HG03103 (cell line): ENCODE data around the gene ANKRD39.
"Not testable (repeated sequence)": the region's sequence is repeated elsewhere in the genome, so short reads cannot be mapped to it uniquely, and the experiment has no call there.

Source experiments
- ATAC-seq: cut with Tn5 transposase; IDR thresholded peaks from one replicate; pipeline ENCODE4 v1.9.1; 2021; ENCODE audit warnings: low read depth; ENCODE audit not compliant: unreplicated experiment

ANKRD39 gene

DNA sequence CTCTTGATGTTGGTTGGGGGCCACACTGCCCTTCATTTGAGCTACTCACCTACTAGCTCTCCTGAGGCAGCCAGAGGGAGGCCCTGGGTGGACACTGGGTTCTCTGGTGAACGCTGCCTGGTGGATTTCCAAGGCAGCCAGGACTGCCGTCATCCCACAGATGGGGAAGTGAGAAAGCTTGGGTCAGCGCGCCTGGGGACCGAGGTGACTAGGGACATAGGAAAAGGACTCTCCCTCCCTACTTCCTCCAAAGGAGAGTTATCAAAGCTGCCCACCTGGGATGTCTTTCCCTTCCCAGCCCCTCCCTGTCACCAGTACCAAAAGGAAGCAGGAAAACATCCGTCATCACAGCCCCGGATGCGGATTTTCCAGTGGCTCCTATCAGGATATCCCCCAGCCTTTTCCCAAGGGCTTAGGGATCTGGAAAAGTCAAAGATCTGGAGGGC lies 15.9 kb upstream of the ANKRD39 start:
- ATAC-seq = no peak

DNA sequence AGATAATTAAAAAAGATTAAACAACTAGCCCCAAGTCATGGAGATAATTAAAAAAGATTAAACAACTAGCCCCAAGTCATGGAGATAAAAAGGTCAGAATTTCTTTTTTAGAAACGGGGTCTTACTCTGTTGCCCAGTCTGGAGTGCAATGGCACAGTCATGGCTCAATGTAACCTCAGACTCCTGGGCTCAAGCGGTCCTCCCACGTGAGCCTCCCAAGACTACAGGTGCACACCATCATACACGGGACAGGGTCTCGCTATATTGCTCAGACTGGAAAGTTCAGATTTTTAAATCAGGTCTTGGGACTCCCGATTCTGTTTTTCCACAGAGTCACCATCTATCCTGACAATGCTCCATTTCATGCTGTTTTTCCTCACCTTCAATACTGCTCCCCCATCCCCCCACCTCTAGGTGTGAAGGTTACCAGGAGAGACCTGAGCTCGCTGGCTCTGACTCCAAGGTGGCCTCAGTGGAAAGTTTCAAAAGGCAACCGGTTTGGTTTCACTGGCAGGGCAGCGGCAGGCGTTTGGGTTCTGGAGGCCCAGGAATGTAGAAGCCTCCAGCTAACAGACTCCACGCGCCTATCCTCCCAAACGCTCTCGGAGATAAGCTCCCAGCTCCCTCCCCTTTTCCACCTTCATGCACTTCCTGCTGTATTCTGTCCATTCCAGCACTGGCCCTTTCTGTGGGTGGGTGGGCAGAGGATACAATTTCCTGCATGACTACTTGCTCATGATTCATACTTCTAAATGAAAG lies 15.0 kb upstream of the ANKRD39 start:
- ATAC-seq = no peak

DNA sequence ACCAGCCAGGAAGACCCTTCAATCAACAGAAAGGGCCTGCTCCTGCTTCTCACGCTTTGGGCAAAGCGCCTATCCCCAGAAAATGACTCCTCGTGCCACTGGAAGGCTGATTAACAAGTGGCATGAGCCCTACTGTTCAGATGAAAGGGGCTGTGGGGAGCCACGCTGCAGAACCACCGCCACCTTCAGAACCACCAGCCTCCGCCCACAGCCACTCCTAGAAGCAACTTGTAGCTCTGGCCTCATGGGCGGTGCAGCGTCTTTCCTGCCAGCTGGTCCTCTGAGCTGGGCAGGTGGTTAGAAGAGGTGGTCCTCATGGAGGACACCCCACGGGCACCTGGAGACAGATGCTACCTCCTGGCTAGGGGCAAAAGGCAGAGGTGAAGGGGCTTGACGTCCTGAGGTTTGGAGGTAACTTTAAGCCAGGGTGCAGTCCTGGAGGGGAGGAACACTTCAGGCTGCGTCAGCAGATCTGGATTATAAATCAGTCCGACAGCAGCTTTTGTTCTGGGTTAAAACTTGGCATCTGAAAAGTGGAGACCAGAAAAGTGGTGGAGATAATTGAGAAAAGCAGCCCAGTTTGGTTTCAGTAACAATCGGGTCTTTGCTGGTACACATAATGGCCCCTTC lies 12.9 kb upstream of the ANKRD39 start:
- no peak for ATAC-seq

DNA sequence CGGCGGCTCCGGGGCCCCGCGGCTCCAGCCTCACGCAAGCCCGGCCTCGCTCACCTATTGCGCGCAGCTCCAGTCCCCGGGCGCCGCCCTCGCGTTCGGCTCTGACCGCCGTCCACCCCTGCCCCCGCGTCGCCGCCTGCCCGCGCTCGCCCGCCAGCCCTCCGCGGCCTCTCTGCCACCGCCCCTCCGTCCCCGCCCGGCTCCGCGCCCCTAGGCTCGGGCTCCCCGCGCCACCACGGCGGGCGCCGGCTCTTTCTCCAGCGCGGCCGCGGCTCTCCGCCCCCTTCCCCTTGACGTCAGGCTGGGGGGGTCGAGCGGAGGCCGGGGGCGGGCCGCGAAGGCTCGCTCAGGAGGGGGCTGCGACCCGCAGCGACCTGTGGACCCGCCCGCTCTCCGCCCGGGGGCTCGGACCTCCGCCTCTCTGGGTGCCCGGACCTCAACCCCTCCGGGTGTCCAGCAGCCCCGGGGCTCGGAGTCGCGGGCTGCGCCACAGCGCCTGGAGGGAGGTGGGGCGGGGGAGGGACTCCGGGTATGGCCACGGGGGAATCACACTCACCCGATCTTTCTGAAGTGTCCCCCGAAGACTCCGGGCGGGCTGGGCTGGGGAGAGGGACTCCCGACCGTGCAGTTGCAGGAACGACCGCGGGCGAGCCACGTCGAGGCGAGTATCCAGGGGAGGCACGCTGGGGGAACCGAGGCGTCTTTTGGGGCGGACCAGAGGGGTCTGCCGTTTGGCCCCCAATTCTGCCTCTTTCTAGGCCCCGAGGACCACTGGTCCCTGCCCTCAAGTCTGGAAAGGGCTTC lies 12.2 kb upstream of the ANKRD39 start, which contains the start of gene SEMA4C:
SEMA4C (minus strand) TSS at position 259 of the 804 bp plus-strand sequence. CDS start 2,194 bp downstream, outside the sequence.
- no peak for ATAC-seq

DNA sequence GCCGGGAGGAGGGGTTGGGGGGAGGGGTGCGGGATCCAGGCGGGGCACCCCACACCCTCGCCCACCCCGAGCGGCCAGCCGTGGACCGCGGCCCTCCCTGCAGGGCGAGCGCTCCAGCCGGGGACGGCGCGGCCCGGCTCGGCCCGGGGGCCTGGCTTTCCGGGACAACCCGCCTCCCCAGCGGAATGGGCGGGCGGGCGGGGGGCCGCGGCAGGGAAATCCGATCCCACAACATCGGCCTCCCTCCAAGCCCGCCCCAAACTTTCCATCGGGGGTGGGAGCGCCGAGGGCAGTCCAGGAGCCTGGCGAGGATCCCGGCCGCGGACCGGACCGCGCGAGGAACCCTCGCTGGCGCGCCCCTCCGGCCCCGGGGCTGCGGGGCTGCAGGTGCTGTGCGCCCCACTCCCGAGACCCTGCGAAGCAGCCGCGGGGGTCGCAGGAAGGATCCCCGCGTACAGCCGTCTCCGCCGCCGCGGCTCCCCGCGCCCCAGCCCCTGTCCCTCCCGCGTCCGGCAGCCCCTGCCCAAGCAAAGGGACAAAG lies 11.5 kb upstream of the ANKRD39 start:
- no peak for ATAC-seq

DNA sequence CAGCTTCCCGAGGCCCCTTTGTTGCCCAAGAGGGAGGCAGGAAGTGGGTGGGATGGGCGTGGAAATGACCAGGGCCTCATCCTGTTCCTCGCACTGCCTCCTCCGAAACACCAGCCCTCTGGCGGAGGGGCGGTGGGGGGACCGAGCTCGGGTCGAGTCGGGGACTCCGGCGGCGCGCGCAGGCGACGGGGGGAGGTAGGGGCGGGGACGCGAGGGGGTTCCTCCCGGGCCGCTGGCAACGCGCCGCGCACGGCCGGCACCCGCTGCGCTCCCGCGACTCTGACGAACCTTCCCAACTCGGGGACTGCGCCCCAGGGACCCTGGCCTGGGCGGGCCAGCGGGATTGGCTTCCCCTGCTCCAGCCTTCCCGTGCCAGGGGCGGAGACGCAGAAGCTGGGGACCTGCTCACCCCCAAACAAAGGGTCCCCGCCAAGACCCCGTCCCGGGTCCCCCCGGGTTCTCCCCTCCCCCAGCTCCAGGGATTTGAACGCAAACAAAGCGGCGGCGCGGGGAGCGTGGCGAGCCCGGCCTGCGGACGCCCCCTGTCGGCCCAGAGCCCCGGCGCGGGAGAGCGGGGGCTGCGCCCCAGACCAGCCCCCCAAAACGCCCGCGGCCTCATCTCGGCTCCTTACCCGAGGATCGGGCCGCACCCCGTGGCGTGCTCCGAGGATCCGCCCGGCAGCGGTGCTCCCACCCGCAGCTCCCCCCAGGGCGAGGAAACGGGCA lies 10.9 kb upstream of the ANKRD39 start:
- peak; percentile 39 for ATAC-seq

DNA sequence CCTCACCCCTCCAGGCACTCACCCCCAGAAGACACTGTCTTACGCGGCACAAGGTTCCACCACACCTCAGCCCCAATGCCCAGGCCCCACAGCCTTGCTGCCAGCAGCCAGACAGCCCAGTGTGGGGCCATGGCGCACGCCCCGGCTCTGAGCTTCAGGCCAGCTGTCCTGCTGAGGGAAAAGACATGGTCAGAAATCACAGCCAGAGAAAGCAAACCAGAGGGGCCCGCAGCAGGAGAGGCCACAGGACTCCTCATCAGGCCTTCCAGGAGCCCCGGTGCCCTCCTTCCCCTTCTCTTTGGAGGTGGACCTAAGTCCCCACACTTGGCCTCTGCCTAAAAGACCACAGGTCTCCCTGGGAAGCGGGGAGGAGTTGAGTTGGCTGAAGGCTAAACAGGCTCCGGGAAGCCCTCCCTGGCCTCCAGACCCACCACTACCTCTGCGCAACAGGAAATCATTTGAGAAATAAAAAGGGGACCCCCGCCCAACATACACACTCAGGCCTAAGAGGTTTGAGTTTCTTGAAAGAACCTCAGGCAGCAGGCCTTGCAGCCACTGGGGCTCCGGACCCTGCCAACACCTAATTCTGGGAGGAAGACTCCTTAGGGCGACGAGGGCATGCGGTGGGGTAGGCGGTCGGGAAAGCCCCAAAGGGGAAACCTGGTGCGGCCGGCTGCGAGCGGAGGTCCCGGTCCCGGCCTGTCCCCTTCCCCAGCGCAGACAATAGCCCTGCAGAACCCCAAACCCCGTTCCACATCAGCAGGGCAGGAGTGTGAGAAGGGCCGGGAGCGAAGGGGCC lies 10.1 kb upstream of the ANKRD39 start:
- no peak for ATAC-seq

DNA sequence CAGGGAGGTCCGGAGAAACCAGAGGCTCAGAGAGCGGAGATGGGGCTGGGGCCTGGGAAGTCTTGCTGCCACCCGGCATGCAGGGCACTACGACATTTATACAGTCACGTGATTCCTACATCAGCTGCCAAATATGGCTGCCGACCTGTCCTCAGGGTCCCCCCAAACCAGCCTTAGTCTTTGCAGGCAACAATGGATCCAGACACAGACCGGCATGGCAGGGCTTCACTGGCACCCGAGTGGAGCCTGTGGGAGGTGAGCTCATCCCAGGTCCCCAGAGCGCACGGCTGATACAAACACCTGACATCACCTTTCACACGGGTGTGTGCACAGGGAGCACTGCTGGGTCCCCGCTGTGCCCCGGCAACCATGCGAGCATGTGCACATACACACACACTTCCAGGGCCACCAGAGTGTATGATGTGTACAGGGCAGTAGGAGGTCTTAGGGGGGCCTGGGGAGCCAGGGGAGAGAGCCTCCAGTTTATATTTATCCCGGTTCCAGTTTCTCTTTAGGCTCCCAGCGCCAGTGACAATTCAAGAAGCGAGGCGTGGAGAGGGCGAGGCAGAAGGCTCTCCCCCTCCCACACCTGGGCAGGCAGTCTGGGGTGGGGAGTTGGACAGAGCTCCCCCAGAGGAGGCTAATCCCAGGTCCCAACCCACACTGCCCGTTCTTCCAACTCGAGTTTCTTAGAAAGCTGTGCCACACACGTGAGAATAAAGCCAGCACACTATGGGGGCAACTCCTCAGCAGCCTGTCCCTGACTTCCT lies 9.4 kb upstream of the ANKRD39 start:
- ATAC-seq = no peak

DNA sequence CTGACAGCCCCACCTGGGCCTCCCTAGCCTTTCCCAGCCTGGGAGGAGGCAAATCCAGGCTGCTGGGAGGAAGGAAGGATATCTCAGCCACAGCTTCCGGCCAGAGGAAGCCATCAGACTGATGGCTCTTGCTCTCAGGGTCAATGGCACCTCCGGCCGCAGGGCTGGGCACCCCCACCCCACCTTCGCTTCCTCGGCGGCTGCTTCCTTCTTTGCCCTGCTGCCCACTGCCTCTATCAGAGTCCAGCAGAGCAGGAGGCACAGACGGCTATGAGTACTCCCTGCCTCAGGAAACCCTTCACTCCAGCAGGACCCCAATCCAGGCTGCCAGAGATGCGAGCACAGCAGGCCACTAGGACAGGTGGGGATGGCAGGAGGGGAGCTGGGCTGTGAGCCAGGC lies 8.8 kb upstream of the ANKRD39 start:
- ATAC-seq = no peak

DNA sequence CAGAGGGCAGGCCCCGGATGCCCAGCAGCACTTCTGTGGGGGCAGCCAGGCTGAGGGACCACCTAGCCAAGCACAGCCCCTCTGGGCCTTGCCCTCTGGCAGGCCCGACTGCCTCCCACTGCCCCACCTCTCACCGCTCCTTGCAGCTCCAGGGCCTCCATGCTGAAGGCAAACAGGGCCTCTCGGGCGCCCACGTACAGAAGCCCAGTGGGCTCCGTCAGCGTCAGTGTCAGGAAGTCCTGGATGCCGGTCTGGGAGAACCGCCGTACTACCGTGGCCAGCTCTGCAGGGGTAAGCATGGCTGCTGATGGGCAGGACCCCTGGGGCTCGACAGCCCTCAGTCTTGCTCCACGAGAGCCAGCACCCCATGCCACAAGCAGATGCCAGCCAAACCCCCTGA lies 8.3 kb upstream of the ANKRD39 start:
- ATAC-seq = no peak

DNA sequence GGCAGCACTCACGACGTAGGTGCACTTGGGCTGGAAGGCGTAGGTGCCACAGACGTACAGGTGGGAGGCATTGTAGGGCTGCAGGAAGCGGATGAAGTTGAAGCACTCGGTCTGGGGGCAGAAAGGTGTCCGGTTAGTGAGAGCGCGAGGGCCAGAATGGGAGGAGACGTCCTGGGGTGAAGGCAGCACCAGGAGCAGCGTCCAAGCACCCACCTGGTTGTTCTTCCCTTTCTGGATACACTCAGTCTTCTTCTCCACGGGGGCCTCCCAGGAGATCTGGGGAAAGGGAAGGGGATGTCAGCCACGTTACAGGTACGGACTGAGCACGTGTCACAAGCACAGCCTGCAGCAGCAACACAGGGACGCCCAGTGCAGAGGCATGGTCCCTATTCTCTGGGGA lies 7.8 kb upstream of the ANKRD39 start:
- no peak for ATAC-seq

DNA sequence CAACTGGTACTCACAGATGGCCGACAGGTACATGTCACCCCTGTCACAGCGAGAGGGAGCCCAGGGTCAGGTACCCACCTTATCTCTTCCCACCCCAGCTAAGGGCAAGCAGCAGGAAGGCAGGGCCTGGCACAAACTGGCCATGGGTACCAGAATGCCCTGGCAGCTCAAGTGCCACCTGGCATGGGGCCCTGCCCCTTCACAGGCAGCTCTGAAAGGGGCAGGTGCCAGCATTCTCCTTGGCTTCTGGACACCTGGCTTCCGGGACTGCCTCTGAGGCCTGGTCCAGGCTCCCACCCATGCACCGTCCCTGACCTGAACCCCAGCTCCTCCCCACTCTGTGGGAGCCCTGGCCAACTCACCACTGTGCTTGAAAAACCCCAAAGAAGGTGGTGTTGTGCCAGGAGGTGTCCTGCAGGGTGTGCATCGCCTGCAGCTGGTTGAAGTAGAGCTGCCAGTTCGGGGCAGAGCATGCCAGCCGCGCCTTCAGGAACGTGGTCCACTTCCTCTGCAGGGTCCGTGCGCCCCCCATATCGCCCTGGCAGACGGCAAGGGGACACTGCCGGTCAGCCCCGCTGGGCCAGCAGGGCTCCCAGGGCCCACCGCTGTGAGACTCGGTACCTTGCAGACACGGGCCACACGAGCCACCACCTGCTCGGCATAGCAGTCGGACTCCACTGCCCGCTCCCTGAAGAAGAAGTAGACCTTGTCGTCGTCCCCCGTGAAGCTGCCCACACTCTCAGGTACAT lies 6.7 kb upstream of the ANKRD39 start:
- no peak for ATAC-seq

DNA sequence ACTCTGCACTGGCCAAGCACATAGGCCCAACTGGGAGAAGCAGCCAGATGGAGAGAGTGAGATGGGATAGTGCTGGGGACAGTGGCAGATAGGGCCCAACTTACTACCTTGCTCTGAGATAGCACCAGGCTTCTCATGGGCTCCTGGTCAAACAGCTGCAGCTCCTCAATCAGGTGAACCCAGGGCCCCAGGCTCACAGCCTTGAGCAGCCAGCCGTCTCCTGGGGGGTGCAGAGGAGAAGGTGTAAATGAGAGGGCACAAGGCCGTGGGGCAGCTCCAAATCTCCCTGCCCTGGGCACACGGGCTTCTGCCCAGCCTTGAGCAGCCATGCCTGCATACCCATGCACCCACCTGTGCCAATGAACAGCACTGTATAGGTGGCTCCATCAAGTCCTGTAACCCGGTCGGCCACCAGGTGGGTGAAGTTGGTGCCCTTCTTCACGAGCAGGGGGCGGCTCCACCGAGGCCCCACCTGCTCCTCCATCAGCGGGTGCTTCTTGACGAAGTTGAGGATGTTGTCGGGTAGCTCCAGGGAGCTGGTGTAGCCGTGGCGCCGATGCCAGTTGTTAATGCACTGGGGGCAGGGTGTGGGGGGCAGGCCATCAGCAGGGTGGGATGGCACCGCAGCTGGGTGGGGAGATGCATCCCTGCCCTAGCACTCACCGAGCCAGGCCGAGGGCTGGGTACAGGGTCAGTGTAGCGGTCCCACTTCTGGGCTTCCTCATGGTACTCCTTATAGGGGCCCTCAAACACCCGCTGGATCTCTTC lies 5.9 kb upstream of the ANKRD39 start:
- ATAC-seq = no peak

DNA sequence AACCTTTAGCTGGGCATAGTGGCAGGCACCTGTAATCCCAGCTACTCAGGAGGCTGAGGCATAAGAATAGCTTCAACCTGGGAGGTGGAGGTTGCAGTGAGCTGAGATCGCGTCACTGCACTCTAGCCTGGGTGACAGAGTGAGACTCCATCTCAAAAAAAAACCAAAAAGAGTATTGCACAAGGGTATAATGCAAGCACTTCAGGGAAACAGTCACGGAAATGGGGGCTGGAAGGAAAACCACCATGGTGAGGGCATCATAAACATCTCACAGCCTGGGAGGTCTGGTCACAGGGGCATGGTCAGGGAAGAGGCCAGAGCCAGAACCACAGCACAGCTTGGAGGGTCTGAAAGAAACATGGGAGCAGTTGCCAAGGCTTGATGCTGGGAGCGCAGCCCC lies 5.2 kb upstream of the ANKRD39 start:
- not testable (repeated sequence) for ATAC-seq

DNA sequence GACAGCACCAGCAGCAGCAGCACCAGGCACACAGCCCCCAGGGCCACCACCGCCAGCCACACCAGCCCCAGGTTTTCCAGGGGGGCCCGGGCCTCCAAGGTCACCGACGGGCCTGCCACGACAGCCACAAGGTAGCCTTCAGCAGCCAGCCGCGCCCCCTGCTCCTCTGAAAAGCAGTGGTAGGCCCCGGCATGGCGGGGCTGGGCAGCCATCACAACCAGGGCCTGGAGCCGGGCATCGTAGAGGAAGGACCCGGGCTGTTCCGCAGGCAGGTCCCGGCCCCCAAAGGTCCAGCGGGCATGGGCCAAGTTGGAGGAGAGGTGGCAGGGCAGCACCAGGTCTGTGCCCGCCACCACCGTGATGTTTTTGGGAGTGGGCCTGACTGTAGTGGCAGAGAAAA lies 3.3 kb upstream of the ANKRD39 start:
- no peak for ATAC-seq

DNA sequence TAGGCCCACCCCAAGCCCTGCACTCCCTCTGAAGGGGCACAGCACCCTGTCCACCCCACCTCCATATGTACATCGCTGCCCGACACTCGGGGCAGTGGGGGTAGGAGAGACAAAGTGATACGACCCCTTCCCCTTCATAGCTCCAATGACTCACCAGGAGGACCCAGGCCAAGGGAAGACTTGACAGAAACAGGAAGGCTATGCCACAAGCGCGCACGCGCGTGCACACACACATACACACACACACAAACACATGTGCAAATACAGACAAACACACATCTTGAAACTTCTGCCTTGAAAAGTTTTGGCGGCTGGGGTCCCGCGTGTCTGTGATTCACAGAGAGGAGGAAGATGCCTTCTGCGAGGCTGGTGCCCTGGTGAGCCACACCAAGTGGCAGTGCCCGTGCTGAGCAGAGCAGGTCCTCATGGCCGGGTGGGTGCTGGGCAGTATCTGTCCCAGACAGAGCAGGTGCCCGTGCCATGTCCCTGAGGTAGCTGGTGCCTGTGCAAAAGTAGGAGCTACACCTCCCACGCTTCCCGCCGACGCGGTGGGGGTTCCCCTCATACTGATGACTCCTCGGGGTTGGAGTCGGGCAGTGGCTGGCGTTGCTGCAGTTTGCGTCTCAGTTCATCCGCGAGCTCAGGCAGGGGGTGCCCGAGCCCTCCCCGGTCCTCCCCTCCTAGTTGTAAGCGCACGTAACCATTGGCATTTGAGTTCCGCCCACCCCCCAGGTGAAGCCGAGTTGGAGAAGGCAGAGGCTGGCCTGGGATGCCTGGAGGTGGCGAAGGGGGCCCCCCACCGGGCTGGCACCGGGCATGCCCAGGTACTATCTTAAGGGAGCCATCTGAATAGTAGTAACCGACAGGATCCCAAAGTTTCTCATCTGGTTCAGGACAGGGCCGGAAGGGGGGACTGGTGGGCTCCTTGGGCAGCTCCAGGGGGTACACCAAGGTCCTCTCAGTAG lies 2.5 kb upstream of the ANKRD39 start:
- no peak for ATAC-seq
